Measurements from ENCODE around the gene GAK. TPM values are rescaled to one million over a fixed set of nuclear protein-coding genes. Genes with fewer than 3 reads are reported as not detected.

Gene GAK
- total and polyA plus RNA-seq, 2 of the 13 experiments (the other 11 are each of a cell fraction or from before 2014, with no cell fraction given), result 17.5 to 44.3 TPM

GRCh38 chr4:815464-816146 lies 116.5 kb downstream of the GAK start (continued):
- TF ChIP-seq NFKBIZ (CRISPR knock-in tag; IDR thresholded peaks at IDR 0.05) (no peak), ZNF317 (CRISPR knock-in tag; IDR thresholded peaks at IDR 0.05) (no peak), PAX8 (CRISPR knock-in tag; IDR thresholded peaks at IDR 0.05; ENCODE audit: borderline replicate concordance) (no peak), ZNF530 (CRISPR knock-in tag; IDR thresholded peaks at IDR 0.05; ENCODE audit: low read depth) (no peak), ZKSCAN8 (CRISPR knock-in tag; IDR thresholded peaks at IDR 0.05; ENCODE audit: borderline replicate concordance) (no peak), CREM (IDR thresholded peaks at IDR 0.05) (peak; percentile 49), CREM (CRISPR knock-in tag; IDR thresholded peaks at IDR 0.05) (no peak), SRF (IDR thresholded peaks at IDR 0.05; ENCODE audit: low read depth, low read length) (0 out of 2 replicates have a peak, but pooled peaks have one; percentile 27), HINFP (CRISPR knock-in tag; IDR thresholded peaks at IDR 0.05; ENCODE audit: low read depth) (no peak), ZNF281 (CRISPR knock-in tag; IDR thresholded peaks at IDR 0.05; ENCODE audit: borderline replicate concordance) (no peak), ZNF256 (CRISPR knock-in tag; conservative IDR thresholded peaks at IDR 0.05) (no peak), MXI1 (IDR thresholded peaks at IDR 0.05; ENCODE audit: borderline replicate concordance, low read depth, low read length) (peak; percentile 16; the same call in 1 of the 3 replicates), ZNF709 (CRISPR knock-in tag; IDR thresholded peaks at IDR 0.05) (no peak), ZMYM3 (CRISPR knock-in tag; IDR thresholded peaks at IDR 0.05) (peak; percentile 68; the same call in 1 of the 2 replicates), RNF219 (CRISPR knock-in tag; IDR thresholded peaks at IDR 0.05) (no peak), PLSCR1 (CRISPR knock-in tag; IDR thresholded peaks at IDR 0.05; ENCODE audit: borderline replicate concordance) (no peak), NR2F2 (IDR thresholded peaks at IDR 0.05; ENCODE audit: borderline replicate concordance, low read depth) (0 out of 2 replicates have a peak, but pooled peaks have one; percentile 46), FLYWCH1 (CRISPR knock-in tag; IDR thresholded peaks at IDR 0.05) (no peak), MTERF4 (CRISPR knock-in tag; IDR thresholded peaks at IDR 0.05) (no peak), ZNF331 (CRISPR knock-in tag; IDR thresholded peaks at IDR 0.05) (peak; percentile 46; the same call in 1 of the 2 replicates), REL (CRISPR knock-in tag; conservative IDR thresholded peaks at IDR 0.05) (no peak), TGIF2 (CRISPR knock-in tag; IDR thresholded peaks at IDR 0.05) (no peak), GTF2F1 (IDR thresholded peaks at IDR 0.05; ENCODE audit: low read length) (no peak)
